GM18511 (cell line): Measurements from ENCODE around the gene FETUB.

Experiments
- ATAC-seq: cut with Tn5 transposase; IDR thresholded peaks from one replicate; pipeline ENCODE4 v1.9.1; 2021; ENCODE audit warnings: mild to moderate bottlenecking, moderate library complexity; ENCODE audit not compliant: unreplicated experiment

Gene FETUB

DNA sequence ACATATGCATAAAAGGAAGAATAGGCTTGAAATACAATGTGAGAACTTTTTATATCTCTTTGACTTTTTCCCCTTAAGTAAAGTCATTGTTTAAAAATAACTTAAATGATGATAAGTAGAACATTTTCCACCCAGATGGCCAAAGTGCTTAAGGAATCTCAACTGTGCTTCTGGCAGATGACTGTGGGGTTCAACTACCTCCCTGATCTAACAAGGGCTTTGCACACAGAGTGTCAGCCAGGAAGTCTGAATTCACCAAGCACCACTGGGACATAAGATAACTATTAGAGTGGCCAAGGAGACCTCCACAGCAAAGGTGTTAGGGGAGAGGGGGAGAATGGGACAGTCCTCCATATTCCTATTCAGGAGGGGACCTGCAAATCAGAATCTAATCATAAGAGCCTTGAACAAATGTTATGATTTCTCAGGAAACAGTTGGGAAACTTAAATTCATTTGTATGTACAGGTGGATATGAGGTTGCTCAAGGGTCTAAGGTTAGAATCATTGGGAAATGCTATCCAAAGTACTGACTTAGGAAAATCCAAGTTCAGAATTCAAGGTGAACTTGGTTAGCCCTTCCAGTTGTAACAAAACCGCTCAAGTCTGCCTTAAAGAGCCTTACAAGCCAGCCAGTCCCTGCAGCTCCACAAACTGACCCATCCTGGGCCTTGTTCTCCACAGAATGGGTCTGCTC lies at the start of gene FETUB:
FETUB (plus strand) TSS at position 622 of the 695 bp plus-strand sequence; CDS start at position 684, 62 bp downstream.
- ATAC-seq = no peak

- no peak for ATAC-seq
These were observed 49.5 kb upstream of the FETUB start for GRCh38 chr3:186590580-186591295.

DNA sequence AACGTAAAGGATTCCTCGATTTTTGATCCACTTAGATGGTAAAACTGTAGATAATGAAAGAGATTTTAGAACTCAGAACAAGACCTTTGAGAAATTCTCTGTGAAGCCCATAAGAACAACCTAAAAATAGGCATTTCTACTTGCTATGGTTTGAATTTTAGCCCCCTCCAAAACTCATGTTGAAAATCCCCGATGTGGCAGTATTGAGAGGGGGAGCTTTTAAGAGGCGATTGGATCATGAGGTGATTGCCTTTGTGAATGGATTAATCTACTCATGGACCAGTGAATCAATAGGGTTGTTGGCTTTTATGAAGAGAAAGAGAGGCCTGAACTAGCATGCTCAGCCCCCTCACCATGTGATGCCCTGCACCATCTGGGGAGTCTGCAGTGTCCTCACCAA lies 47.5 kb upstream of the FETUB start:
- no peak for ATAC-seq

DNA sequence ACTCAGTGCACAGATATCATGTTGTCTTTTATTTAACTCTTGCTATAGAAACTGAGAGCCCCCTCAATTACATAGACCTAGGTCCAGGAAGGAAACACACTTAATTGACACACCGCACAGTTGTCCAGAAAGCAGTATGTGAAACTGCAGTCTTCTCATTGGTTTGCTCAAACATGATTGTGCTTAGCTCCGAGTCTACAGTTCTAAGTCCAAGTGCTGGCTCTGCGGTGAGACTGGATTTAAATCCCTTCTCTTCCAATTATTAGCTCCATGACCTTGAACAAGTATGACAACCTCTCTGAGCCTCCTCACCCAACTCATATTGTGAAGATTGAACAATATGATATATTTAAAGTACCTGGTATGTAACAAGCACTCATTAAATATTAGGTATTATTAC lies 46.3 kb upstream of the FETUB start:
- ATAC-seq = no peak

DNA sequence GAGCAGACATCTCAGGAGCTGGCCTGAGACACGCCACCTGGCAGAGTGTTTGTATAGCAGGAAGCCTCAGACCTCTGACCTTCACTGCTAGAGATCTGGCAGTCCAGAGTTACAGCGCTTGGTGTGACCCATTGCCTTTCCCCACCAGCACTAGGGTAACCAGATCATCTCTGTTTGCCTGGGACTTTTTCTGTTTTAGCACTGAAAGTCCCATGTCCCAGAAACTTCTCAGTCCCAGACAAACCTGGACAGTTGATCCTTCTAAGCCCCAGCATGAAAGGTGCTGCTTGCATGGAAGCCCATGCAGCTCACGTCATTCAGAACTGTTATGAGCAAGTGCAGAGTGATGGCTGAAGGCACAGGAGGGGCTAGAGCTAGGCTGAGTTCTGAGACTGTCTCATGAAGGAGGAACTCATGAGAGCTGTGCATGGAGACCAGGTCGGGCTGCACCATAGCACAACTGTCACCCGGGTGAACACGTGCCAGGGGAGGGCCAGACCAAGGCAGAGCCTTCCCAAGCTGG lies 45.5 kb upstream of the FETUB start:
- ATAC-seq = no peak

- no peak for ATAC-seq
These were observed 43.5 kb upstream of the FETUB start for GRCh38 chr3:186596568-186597287.

DNA sequence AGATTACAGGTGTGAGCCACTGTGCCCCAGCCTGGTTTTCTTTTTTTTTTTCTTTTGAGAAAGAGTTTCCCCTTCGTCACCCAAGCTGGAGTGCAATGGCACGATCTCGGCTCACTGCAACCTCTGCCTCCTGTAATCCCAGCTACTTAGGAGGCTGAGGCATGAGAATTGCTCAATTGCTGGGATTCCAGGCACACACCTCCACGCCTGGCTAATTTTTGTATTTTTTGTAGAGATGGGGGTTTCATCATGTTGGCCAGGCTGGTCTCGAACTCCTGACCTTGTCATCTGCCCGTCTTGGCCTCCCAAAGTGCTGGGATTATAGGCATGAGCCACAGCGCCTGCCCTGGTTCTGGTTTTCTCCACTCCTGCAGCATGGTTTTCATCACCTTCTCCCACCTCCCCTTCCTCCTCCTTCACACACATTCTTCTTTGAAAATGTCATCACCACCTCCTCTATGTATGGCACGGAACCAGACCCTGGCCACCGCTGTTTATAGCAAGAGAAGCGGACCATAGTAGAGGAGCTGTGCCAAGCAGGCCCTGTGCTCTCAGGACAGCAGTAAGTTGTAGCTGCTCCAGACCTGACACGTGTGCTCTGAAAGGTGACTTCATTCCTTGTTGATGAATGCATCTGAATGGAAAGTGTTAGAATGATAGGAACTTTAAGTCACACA lies 42.0 kb upstream of the FETUB start:
- no peak for ATAC-seq

GRCh38 chr3:186598794-186599141 lies 41.4 kb upstream of the FETUB start:
- ATAC-seq = no peak

DNA sequence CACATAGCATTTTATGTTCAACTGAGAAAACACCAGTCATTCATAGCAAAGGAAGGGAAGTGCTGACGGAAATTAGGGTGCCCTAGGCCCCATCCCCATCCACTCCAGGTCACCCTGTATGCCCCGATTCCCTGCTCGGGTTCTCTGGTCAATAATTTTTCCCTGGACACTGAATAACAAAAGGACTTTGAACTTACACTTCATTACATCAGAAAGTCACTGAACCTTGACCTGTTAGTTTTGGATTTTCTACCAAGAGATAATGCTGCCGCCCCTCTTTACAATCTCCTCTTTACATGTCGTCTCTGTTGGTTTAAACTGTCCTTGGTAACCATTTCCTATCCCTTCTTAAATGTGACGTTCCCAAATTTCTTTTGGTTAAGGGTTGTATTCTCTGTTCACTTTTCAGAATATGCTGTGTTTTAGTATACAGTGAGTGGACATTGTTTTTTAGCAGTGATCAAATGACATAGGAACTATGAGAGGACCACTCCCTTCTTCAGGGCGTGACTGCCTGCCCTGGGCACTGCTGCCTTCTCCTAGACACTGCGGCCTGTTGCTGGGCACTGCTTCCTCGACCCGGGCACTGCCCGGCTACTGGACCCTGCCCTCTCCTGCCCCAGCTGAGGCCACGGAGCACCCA lies 40.9 kb upstream of the FETUB start:
- no peak for ATAC-seq

DNA sequence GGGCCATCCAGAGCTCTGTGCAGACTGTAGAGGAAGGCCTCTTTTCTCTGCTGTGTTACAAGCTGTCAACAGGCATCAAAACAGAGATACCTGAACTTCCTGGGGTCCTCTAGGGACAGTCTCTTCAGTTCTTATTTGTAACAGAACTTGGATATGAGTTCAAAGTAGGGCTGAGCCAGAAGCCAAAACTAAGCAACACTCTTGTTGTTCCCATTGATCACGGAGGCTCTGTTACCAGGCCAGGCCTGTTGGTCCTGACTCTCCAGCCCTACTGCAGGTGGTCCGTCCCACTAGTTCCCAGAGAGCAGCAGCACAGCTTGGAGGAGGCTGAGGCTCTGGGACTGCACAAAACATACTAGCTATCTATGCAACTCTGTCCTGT lies 40.4 kb upstream of the FETUB start:
- no peak for ATAC-seq

- no peak for ATAC-seq
These were observed 39.3 kb upstream of the FETUB start for GRCh38 chr3:186600896-186601295.

- no peak for ATAC-seq
These were observed 37.0 kb upstream of the FETUB start for GRCh38 chr3:186603159-186603558.

- no peak for ATAC-seq
These were observed 35.1 kb upstream of the FETUB start for GRCh38 chr3:186605078-186605477.

DNA sequence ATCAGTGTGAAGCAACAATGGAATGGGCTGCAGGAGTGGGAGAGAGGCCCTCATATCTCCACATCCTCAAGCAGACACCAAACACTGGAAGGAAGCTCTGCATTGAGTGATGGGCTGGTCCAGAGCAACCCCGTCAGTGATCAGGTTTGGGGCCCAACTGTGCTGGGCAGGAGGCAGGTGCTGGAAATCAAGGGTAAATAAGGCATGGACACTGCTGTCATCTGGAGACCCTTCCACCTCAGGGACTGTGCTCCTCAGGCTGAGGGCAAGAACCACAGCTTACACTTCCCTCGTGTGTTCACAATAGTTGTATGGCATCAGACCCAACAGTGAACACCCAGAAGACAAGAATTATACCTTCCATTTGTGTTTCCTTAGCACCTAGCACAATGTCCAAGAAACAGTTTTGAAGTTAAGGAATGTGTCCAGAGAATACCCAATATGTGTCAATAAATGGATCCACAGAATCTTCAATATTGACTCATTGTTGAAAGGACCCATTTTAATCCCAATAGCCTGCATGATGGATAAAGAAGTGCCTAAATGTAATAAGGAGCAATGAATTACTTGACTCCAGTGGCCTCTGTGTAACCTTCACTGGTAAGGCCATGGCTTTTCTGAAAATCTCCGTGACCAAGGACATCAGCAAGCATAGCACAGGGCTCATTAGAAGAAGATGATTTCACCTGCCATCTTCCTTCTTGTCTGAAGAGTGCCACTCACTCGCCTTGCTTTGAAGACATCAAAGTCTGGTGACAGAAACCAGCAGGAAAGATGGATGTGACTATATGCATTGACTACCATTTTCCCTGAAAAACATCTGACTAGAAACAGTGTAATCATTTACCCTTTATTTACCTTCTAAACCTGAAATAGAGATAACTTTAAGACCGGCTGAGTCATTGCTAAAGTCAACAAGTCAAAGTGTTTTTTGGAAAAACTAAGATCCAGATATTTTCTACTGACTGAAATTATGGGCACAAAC lies 34.3 kb upstream of the FETUB start:
- ATAC-seq = no peak

- ATAC-seq = no peak
These were observed 31.5 kb upstream of the FETUB start for GRCh38 chr3:186608624-186609215.

DNA sequence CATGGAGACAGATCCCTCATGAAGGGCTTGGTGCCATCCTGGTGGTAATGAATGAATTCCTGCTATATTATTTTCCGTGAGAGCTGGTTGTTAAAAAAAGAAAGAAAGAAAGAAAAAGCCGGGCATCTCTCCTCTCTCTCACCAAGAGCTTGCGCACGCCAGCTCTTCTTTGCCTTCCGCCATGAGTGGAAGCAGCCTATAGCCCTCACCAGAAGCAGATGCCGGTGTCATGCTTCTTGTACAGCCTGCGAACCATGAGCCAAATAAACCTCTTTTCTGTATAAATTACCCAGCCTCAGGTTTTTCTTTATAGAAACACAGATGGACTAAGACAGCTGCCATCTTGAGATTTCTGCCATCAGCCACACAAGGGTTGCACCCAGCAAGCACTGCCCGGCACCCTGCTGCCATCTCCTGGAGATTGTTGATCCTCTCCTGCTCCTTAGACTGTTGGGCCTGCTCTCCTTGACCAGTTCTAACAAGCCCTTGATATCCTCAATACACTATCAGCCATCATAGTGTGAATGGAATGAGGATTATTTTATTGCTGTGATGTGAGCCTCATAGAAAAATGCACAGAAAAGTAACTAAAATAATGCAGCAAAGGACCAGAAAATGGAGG lies 30.8 kb upstream of the FETUB start:
- no peak for ATAC-seq

DNA sequence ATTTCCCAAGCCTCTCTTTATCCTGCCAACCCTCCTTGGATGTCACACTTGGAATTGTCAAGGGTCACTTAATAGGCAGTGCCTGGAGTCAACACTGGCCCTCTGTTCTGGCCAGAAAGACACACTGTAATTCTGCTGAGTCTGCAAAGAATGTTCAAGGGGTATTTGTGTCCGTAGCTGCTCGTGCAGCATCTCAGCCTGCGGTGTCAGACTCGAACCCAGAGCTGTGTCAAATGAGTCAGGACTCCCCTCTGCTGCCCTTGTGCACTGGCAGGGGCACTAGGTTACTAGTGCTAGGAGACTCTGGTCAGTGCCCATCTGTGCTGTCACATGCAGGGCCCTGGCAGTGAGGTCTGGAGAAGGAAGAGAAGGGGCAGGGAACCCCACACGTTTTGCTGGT lies 28.1 kb upstream of the FETUB start:
- ATAC-seq = no peak

DNA sequence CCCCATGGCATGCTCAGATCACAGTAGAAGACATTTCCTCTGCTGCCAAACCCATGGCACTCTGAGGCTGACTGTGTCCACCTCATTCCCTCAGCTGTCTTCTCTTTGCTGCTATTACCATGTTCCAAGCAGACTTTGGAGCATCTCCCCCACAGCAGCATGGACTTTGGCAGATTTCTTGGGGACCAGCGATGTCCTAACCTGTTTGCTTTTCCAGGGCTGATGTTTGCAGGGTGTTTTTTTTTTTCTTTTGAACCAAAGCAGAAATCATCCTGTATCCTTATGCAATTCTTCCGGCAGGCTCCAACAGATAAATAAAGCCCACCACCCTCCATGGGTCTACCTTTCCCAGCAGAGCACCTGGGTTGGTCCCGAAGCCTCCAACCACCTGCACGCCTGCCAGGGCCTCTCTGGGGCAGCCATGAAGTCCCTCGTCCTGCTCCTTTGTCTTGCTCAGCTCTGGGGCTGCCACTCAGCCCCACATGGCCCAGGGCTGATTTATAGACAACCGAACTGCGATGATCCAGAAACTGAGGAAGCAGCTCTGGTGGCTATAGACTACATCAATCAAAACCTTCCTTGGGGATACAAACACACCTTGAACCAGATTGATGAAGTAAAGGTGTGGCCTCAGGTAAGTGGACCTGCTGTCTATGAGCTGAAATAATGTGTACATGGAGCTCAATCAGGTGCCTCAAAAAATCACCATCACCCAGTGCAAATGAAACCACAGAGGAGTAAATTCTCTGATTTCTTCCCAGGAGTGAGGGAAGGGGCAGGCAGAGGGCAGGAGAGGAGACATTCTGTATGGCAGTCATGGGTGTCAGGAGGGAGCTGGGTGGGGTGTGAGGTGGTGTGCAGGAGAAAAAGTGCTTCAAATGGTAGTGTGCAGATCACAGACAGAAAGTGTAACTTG lies 27.2 kb upstream of the FETUB start, which contains the start of gene AHSG:
AHSG (plus strand) TSS at position 340 of the 916 bp plus-strand sequence; CDS start at position 422, 82 bp downstream.
- ATAC-seq = no peak
